HT-29 (cell line): ENCODE data around the gene NRG3. TPM values are rescaled to one million over a fixed set of nuclear protein-coding genes. Genes with fewer than 3 reads are reported as not detected.

Experiments used
- DNase-seq: peaks from one replicate; pipeline ENCODE4 v3.0.0-alpha.2; 2015; ENCODE audit warnings: low spot score
- total RNA-seq: library from RNA; depleted of rRNA; stranded (reverse); fragments of >200 nt; shearing (Covaris generic); gene quantifications from 2 replicates; pipeline ENCODE4 v1.2.3, GENCODE V29; 2014; rRNA removed

Gene NRG3
- not detected in 2 replicates for total RNA-seq

- DNase-seq = no peak
These were observed at the start of gene NRG3 for GRCh38 chr10:81874875-81875466. Gene NRG3, plus strand, starts transcription at chr10:81875194.

- DNase-seq = no peak
These were observed 46.7 kb upstream of the NRG3 start for GRCh38 chr10:81828251-81828650.

GRCh38 chr10:81831060-81831459, 43.9 kb upstream of the NRG3 start:
- no peak for DNase-seq

GRCh38 chr10:81838950-81839349, 36.0 kb upstream of the NRG3 start:
- DNase-seq = peak; percentile 29

- DNase-seq = peak; percentile 37
These were observed 32.0 kb upstream of the NRG3 start for GRCh38 chr10:81843042-81843441.

GRCh38 chr10:81847675-81848074, 27.3 kb upstream of the NRG3 start:
- DNase-seq = no peak

- no peak for DNase-seq
These were observed 26.5 kb upstream of the NRG3 start for GRCh38 chr10:81848514-81848913.

- no peak for DNase-seq
These were observed 26.1 kb upstream of the NRG3 start for GRCh38 chr10:81848931-81849330.

- DNase-seq = no peak
These were observed 12.4 kb upstream of the NRG3 start for GRCh38 chr10:81862596-81862995.

- no peak for DNase-seq
These were observed 11.2 kb upstream of the NRG3 start for GRCh38 chr10:81863771-81864170.

GRCh38 chr10:81865581-81865980, 9.4 kb upstream of the NRG3 start:
- DNase-seq = peak; percentile 44

GRCh38 chr10:81866753-81867152, 8.2 kb upstream of the NRG3 start:
- peak; percentile 89 for DNase-seq

GRCh38 chr10:81870472-81870871, 4.5 kb upstream of the NRG3 start:
- DNase-seq = no peak

GRCh38 chr10:81871558-81871957, 3.4 kb upstream of the NRG3 start:
- no peak for DNase-seq

- peak; percentile 65 for DNase-seq
These were observed 2.7 kb upstream of the NRG3 start for GRCh38 chr10:81872206-81872862.

- DNase-seq = no peak
These were observed 1.6 kb upstream of the NRG3 start for GRCh38 chr10:81873231-81873931.

- no peak for DNase-seq
These were observed 820 bp upstream of the NRG3 start for GRCh38 chr10:81873932-81874816.

GRCh38 chr10:81875467-81876252, 666 bp downstream of the NRG3 start:
- no peak for DNase-seq

GRCh38 chr10:81876253-81877077, 1.5 kb downstream of the NRG3 start:
- DNase-seq = no peak

- no peak for DNase-seq
These were observed 2.6 kb downstream of the NRG3 start for GRCh38 chr10:81877596-81877995.
